ENCODE measurements around the gene TRMU.
A peak's percentile ranks its signal among the peaks of the same experiment; 100 is the strongest.
"Not testable (repeated sequence)": the region's sequence is repeated elsewhere in the genome, so short reads cannot be mapped to it uniquely, and the experiment has no call there.

Gene TRMU

DNA sequence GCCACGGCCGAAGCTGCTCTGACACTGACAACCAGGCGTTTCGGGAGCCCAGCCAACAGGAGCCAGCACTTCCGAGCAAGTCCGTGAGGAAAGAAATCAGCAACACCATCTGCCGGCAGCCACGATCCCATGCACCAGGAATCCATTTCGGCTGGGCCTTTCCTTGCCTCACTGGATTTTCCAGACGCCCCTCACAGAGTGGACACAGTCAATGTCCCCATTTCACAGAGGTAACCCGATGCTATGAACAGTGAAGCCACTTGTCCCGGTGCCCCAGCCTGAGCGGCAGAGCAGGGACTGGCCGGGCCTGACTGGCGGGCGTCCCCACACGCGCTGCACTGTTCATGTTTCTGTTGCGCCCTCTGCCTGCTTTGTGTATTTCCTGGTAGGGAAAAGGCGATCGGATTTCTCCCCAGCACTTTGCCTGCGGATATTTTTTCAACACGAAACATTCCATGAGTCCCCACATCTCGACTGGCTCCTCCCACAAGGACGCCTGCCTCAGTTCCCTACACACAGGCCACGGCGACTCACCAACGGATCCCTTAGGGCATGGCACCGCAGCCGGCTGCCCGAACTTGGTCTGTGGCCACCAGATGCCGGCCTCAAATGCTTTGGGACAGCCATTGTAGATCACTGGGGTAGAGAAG lies 55.3 kb downstream of the TRMU start:
- no peak for ATAC-seq

DNA sequence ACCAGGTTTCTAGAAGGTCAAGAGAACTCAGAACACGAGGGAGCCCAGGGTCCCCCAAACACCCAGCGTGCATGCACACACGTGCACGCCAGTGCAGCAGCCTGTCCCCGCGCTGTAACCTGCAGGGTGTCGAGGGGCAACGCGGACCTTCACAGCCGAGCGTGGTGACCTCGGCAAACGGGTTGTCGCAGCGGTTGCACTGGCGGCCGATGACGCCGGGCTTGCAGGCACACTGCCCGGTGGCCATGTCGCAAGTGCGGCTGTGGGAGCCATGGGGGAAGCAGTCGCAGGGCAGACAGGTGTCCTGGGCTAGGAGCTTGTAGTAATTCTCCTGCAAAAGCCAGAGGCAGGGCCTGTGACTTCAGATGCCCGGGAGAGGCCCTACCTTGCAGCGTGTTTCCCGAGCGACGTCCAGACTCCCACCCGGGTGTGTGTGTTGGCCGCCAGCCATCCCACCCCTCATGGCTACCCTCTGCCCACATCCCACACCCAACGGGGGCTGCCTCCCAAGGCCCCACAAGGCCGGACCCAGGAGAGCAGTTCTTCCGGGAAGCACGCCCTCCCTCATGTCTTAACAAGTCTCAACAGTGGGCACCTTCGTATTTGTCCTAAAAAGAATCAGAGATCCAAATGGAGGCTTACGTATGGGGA lies 56.1 kb downstream of the TRMU start:
- ATAC-seq = no peak

DNA sequence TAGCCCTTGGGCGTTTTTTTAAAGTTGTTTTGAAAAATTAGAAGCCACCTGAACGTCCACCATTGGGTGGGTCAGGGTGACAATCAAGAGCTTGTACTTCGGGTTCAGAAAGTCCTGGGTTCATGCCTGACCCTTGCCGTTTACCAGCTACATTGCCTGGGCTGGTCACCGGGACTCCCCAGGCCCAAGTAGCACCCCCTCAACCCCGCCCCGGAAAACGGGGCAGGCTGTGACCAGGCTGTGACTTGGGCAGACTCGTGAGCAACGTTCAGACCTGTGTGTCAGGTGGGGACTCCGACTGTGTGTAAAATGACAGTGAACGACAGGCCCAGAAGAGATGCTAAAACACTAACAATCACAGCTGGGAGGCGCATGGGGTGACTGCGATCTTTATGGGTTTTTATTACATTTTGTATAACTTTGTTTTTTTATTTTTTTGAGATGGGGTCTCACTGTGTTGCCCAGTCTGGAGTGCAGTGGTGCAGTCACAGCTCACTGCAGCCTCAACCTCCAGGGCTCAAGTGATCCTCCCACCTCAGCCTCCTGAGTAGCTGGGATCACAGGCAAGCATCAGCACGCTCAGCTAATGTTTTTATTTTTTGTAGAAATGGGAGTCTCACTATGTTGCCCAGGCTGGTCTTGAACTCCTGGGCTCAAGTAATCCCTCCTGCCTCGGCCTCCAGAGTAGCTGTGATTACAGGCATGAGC lies 56.8 kb downstream of the TRMU start:
- ATAC-seq = no peak

DNA sequence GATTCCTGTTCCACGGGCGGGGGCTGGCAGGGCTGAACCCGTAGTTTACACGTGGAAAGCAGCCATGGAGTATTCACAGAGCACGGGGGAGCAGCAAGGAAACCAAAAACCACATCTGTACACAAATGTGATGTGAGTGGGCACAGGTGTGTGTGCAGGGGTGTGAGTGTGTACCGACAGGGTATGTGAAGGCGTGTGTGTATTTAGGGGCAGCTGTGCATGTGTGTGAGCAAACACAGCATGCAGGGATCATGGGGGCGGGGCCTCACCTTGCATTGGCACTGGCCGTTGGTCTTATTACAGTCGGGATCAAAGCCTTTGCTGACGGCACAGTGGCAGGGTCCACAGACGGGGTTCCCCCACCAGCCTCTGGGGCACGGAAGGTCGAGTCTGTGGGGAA lies 58.4 kb downstream of the TRMU start:
- ATAC-seq = no peak

DNA sequence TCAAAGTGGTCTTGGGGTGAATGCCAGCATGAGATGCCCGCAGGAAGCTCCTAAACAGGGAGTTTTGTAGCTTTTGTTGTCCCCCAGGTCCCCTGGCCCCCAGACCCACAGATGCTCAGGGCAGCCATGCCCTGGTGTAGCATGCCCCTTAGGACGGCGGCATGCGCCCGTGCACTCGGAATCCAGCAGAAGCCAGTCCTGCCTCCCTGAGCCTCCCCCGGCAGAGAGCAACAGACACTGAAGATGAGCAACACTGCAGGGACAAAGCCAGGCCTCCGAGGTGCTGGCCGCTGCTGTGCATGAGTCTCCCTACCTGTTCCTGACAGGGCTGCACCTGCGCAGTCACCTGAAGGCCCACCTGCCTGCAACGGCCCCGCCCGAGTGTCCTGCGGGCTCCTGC lies 59.1 kb downstream of the TRMU start:
- ATAC-seq = no peak

DNA sequence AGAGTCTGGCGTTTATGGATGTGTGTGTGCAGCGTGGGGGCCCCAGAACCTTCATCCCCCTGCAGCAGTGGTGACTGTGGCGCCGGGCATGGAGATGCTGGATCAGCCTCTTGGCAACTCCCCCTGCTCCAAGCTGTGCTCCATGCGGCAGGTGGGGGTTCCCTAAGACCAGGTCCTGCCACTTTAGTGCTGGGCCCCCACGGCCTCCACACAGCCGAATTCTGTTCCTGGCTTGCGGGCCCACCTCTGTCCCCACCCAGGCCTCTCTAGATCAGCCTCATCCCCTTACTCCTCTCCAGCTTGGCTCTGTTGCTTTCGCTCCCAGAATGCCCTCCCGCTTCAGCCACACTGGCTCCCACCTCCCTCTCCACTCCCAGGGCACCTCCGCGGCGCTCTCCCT lies 59.6 kb downstream of the TRMU start:
- ATAC-seq = no peak

DNA sequence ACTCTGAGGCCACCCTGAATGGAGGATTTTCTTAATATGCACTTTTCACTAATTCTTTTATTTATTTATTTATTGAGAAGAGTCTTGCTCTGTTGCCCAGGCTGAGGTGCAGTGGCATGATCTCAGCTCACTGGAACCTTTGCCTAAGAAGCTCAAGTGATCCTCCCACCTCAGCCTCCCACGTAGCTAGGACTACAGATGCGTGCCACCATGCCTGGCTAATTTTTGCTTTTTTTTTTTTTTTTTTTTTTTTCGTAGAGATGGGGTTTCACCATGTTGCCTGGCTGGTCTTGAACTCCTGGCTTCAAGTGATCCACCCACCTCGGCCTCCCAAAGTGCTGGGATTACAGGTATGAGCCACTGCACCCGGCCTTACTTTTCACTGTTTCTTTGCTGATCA lies 61.5 kb downstream of the TRMU start:
- ATAC-seq = not testable (repeated sequence)

DNA sequence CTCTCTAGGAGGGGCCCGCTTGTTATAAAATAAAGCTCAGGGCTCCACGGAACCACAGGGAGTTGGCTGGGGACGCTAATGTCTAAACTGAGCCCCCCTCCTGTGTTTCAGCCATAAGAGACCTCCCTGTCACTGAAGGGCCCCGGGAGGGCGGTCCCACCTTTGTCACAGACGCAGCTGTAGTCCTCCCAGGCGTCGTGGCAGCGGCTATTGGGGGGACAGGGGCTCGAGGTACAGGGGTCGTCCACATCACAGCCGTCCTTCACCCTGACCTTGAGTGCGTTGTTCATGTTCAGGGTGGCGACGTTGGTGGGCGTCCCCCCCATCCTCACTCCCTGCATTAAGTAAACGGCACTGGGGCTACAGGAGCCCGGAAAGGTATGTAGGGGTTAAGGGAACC lies 62.0 kb downstream of the TRMU start:
- no peak for ATAC-seq

DNA sequence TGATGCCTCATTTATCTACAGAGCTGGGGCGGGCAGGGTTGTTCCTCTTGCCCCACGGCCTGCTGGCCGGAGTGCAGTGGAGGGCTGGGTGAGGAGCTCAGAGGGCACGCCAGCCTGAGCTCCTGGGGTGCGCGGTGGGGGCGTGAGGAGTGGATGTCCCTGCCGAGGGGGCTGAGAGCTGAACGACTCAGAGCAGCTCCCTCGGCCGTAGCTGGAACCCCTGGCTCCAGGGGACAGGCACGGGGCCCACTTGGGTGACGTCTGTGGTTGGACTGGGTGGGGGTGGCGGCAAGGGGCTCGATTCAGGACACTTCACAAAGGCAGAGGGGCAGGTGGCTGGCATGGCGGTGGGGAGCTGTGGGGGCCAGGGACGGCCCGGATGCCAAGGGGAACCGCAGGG lies 62.4 kb downstream of the TRMU start:
- ATAC-seq = no peak

DNA sequence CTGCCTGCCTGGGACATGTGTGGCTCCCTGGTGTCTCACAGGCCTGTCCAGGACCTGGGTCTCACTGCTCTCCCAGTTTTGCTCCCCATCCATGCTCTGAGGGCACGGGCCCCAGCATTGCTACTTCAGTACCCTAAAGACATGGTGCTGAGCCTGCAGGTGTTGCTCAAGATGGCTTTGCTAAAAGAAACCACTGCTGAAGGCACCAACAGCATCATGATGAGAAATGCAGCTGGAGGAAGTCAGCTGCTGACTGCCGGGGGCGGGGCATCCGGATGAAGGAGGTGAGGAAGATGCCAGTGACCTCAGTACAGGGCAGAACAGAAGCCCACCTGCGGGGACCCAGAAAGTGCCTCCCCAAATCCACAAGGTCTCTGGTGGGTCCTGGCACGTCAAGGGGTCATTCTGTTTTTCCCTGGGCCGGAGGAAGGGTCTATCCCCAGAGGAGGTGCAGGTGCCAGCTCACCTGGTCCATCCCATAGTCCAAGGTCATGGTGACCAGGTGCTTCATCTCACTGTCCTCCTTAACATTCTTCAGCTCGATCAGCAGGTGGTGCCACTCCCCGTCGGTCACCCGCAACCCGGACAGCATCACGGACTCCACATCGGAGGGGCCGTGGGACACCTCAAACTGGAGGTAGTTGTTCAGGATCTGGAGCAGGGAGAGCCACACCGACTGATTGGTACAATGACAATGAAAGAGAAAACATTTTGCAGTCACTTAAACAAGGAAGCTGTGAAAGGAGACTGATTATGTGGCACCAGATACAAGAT lies 63.9 kb downstream of the TRMU start:
- no peak for ATAC-seq

DNA sequence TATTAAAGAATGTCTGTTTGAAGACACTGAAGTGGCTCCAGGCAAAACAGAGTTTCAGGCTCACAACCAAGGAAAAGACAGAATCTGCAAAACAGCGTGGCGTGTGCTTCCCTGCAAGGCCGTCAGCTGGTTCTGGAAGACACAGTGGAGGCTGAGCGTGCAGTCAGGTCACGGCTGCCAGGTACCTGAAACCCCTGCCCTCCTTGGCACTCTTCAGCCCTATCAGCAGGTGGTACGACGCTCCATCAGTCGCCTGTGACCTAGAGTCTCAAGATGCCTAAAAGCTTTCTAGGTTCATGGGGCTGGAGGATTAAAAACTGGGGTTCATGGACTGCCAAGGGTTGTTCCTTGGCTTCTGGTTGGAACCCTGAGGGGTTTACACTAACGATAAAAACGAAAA lies 65.9 kb downstream of the TRMU start:
- ATAC-seq = no peak

DNA sequence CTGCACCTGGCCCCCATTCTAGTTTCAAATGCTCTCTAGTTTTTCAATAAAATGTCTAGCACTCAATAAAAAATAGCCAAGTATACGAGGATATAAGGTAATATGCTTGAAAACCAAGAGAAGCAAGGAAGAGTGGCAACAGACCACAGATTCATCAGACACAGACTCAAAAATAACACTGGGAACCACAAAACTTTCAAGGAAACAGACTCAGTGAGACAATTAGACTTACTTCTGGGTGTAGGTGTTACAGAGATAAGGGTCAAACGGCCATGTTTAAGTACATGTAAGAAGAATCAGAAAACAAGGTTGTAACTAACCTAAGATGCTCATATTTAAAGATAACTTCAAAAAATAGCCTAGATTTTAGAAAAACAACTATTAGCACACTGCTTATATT lies 67.0 kb downstream of the TRMU start:
- no peak for ATAC-seq

DNA sequence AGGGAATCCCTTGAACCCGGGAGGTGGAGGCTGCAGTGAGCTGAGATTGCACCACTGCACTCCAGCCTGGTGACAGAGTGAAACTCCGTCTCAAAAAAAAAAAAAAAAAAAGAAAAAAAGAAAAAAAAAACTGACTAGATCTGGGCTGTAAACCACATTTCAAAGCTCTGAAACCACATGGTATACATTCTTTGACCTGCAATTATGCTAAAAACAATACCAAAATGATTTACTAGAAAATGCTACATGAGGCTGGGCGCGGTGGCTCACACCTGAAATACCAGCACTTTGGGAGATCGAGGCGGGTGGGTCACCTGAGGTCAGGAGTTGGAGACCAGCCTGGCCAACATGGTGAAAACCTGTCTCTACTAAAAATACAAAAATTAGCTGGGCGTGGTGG lies 68.4 kb downstream of the TRMU start:
- not testable (repeated sequence) for ATAC-seq

DNA sequence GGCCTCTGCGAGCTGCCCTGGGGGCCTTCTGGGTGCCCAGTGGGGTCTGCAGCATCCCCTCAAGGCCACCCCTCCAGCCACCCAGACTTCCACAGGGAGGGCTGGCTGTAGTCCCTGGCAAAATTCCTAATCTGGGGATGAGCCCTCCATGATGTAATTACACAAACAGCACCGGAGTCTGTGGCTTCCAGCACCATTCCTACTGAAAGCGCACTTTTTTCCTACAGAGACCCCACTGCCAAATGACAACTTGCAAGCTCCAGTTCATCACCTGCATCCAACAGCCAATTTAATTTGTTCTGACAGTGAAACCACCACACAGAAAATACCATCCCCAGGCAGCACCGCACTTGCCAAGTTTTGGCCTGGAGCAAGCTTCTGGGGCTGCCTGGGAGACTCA lies 70.4 kb downstream of the TRMU start:
- ATAC-seq = no peak

DNA sequence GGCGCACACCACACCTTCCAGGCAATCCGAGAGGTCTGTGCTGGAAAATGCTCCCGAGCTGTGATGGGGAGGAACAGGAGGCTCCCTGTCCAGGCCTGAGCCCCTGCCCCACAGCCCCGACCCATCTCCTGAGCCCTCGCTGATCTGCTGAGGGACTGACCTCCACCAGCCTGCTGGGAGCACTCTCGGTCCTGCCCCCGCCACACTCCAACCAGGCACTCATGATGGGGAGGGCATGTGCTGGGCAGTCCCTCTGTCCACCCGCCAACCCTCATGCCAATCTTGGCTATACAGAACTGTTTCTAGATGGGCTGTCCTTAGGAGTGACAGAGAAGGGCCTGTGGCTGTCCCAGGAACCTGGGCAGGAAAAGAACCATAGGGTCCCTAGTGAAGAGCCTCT lies 70.8 kb downstream of the TRMU start:
- ATAC-seq = peak in 1 of 2 donors; percentile 13

DNA sequence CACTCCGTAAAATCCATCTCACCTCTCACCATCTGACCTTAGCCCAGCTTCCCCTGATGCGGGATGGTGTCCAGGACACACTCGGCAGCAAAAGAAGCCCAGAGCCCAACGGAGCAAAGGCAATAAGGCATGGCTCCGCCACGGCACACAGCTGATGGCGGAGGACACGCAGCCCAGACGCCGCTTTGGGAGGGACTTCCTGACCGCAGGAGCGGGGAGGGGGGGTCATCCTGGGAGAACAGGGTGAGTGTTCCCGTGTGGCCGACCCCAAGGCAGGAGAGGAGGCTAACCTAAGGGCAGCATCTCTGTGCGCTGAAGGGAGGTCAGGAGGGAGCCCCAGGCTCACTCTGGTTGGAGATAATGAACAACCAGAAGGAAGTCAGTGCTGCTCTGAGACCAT lies 71.3 kb downstream of the TRMU start:
- ATAC-seq = no peak

All from activated CD4-positive, CD25-positive, alpha-beta regulatory T cell treated with anti-CD3 and anti-CD28 coated beads, Interleukin-2, amount 50 U/mL, for 24 hours (primary cell).